HG02678 (cell line): ENCODE measurements around the gene METAP2.

Experiments
- ATAC-seq: cut with Tn5 transposase; IDR thresholded peaks from one replicate; pipeline ENCODE4 v1.9.1; 2021; ENCODE audit warnings: mild to moderate bottlenecking, moderate library complexity; ENCODE audit not compliant: unreplicated experiment

The METAP2 gene

GRCh38 chr12:95548539-95549391, 74.8 kb downstream of the METAP2 start:
- ATAC-seq: no peak

GRCh38 chr12:95549392-95550084, 75.6 kb downstream of the METAP2 start:
- no peak for ATAC-seq

- ATAC-seq: no peak
These were observed 77.4 kb downstream of the METAP2 start, which contains the start of gene USP44 for GRCh38 chr12:95551305-95551704. TSS of gene USP44 (minus strand) at chr12:95551476. CDS start at chr12:95534256, 17,220 bp downstream.

- no peak for ATAC-seq
These were observed 78.1 kb downstream of the METAP2 start for GRCh38 chr12:95551913-95552516.

- no peak for ATAC-seq
These were observed 79.4 kb downstream of the METAP2 start for GRCh38 chr12:95553197-95553943.

- ATAC-seq: no peak
These were observed 80.7 kb downstream of the METAP2 start for GRCh38 chr12:95554532-95555071.

GRCh38 chr12:95557625-95558024, 83.7 kb downstream of the METAP2 start:
- ATAC-seq: no peak
